ENCODE measurements around the gene DMD.

The DMD gene

DNA sequence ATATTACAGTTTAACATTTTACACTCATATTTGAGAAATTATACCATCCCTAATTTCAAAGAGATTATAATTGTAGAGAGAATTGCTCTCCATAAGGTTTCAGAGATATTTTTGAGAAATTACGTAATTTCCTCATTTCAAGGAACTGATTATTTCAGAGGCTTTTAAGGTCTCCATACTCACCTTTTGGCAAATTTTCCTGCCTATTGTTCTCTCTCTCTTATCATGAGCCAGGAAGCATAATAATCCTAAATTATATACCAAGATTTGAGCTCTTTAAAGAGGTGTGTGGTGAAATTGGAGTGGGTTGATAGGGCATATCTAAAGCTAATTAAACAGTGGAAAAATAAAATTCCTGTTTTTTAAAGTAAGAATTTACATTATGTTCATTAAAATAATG, 1890.6 kb downstream of the DMD start:
- H2AFZ ChIP-seq (ENCODE audit: low read depth, low read length), result no peak overlapping the region
- H3K9ac ChIP-seq (ENCODE audit: low read length), result peak overlapping the region; percentile 79
- H3K4me3 ChIP-seq (ENCODE audit: low read length), result peak overlapping the region; percentile 16; the same call in 1 of the 2 replicates
- H3K27ac ChIP-seq (ENCODE audit: low read length), result peak overlapping the region; percentile 94
- H3K4me1 ChIP-seq (ENCODE audit: low read length), result peaks cover 87% of the 10 kb centered on the region
- no peaks in the 10 kb centered on the region for H4K20me1 ChIP-seq (ENCODE audit: insufficient read depth, low read length)
- H3K27me3 ChIP-seq (ENCODE audit: low read depth, low read length), result no peaks in the 10 kb centered on the region
- TF ChIP-seq, protein P1, sequence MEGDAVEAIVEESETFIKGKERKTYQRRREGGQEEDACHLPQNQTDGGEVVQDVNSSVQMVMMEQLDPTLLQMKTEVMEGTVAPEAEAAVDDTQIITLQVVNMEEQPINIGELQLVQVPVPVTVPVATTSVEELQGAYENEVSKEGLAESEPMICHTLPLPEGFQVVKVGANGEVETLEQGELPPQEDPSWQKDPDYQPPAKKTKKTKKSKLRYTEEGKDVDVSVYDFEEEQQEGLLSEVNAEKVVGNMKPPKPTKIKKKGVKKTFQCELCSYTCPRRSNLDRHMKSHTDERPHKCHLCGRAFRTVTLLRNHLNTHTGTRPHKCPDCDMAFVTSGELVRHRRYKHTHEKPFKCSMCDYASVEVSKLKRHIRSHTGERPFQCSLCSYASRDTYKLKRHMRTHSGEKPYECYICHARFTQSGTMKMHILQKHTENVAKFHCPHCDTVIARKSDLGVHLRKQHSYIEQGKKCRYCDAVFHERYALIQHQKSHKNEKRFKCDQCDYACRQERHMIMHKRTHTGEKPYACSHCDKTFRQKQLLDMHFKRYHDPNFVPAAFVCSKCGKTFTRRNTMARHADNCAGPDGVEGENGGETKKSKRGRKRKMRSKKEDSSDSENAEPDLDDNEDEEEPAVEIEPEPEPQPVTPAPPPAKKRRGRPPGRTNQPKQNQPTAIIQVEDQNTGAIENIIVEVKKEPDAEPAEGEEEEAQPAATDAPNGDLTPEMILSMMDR (IDR thresholded peaks at IDR 0.05; ENCODE audit: low read depth, low read length), result no peak
- no peak for TF ChIP-seq EZH2phosphoT487 (IDR thresholded peaks at IDR 0.05; ENCODE audit: low read depth)
- H3K36me3 ChIP-seq (replicated peaks; ENCODE audit: low read depth, low read length), result no peaks in the 10 kb centered on the region
- H3K79me2 ChIP-seq (ENCODE audit: low read length), result peaks cover 22% of the 10 kb centered on the region
- peak overlapping the region; percentile 41 for H3K4me2 ChIP-seq (ENCODE audit: low read length)
- no peaks in the 10 kb centered on the region for H3K9me3 ChIP-seq (ENCODE audit: insufficient read depth, low read length)

DNA sequence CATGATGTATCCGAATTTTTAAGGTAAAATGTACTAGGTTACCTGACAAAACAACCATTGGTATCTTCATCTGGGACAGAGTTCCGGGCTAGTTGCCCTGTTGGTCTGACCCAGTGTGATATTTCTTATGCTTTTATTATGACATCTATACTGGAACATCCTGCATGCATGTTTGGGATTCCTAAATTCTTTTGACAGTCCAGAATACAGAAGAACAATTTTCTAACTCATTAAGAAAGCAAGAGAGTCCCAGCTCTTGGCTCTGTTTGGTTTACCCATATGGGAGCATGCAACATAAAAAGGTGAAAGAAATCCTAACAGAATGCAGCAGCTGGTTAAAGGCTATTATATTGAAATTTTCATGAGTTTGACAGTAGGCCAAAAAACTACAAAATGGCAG, 1891.8 kb downstream of the DMD start:
- H3K9me3 ChIP-seq (ENCODE audit: insufficient read depth, low read length), result no peaks in the 10 kb centered on the region
- no peaks in the 10 kb centered on the region for H4K20me1 ChIP-seq (ENCODE audit: insufficient read depth, low read length)
- no peak overlapping the region for H3K9ac ChIP-seq (ENCODE audit: low read length)
- H3K36me3 ChIP-seq (replicated peaks; ENCODE audit: low read depth, low read length), result no peaks in the 10 kb centered on the region
- H3K4me2 ChIP-seq (ENCODE audit: low read length), result peak overlapping the region; percentile 41; the same call in 1 of the 2 replicates
- H3K27ac ChIP-seq (ENCODE audit: low read length), result peak overlapping the region; percentile 94
- no peaks in the 10 kb centered on the region for H3K27me3 ChIP-seq (ENCODE audit: low read depth, low read length)
- no peak overlapping the region for H3K4me3 ChIP-seq (ENCODE audit: low read length)
- peaks cover 88% of the 10 kb centered on the region for H3K4me1 ChIP-seq (ENCODE audit: low read length)
- H2AFZ ChIP-seq (ENCODE audit: low read depth, low read length), result no peak overlapping the region
- TF ChIP-seq, protein P1 (IDR thresholded peaks at IDR 0.05; ENCODE audit: low read depth, low read length), result no peak
- TF ChIP-seq EZH2phosphoT487 (IDR thresholded peaks at IDR 0.05; ENCODE audit: low read depth), result no peak
- peaks cover 30% of the 10 kb centered on the region for H3K79me2 ChIP-seq (ENCODE audit: low read length)

DNA sequence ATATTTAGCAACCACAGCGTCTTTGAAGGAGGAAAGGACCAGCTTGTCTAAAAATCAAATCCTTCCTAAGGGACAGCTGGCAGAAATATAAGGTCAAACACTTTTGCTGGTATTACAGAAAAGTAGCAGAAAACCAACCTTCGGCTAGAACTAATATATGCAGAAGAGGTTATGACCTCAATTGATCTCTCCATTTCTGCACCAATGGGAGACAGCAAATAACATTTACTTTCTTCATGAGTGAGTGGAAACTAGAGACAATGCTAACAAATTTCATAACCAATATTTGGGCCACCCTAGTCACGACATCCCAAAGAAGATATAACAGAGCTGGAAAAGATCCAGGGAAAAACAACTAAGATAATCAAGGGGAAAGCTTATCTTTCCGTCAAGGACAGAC, 1892.5 kb downstream of the DMD start:
- Histone ChIP-seq H3K27me3 (ENCODE audit: low read depth, low read length) (no peaks in the 10 kb centered on the region), H3K4me3 (ENCODE audit: low read length) (no peak overlapping the region), H2AFZ (ENCODE audit: low read depth, low read length) (no peak overlapping the region), H3K27ac (ENCODE audit: low read length) (peak overlapping the region; percentile 50; the same call in 1 of the 2 replicates), H3K4me1 (ENCODE audit: low read length) (peaks cover 88% of the 10 kb centered on the region), H3K9ac (ENCODE audit: low read length) (no peak overlapping the region), H3K79me2 (ENCODE audit: low read length) (peaks cover 36% of the 10 kb centered on the region), H3K4me2 (ENCODE audit: low read length) (peak overlapping the region; percentile 43), H3K9me3 (ENCODE audit: insufficient read depth, low read length) (no peaks in the 10 kb centered on the region), H4K20me1 (ENCODE audit: insufficient read depth, low read length) (no peaks in the 10 kb centered on the region), H3K36me3 (replicated peaks; ENCODE audit: low read depth, low read length) (no peaks in the 10 kb centered on the region)
- TF ChIP-seq EZH2phosphoT487 (IDR thresholded peaks at IDR 0.05; ENCODE audit: low read depth), result no peak
- TF ChIP-seq, protein P1 (IDR thresholded peaks at IDR 0.05; ENCODE audit: low read depth, low read length), result no peak

DNA sequence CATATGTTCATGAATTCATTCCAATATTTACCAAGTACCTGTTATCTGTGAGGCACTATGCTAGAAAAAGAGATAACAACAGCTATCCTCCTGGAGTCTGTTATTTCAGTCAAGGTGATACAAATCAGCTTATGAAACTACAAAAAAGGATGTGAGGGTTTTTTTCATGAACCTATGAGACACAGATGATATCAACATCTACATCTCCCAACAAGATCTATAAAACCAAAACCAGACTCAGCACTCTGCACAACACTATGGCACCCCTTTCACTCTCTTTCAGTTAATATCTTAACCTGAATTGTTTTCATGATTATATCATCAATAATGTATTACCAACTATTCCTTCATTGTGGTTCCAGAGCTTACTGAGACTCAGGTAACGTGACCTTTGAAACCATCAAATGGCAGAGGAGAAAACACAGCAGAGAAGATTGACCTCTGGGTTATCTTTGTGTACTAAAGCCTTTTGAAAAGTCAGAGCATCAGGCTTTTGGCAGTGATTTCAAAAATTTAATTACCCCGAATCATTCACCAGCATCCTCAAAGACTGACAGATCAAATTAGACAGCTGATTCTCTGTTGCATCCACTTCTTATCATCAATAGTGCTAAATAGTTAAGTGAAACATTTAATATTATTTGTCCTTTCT, 1894.9 kb downstream of the DMD start:
- Histone ChIP-seq H3K79me2 (ENCODE audit: low read length) (peaks cover 26% of the 10 kb centered on the region), H3K27me3 (ENCODE audit: low read depth, low read length) (no peaks in the 10 kb centered on the region), H3K36me3 (replicated peaks; ENCODE audit: low read depth, low read length) (no peaks in the 10 kb centered on the region), H2AFZ (ENCODE audit: low read depth, low read length) (no peak overlapping the region), H3K9ac (ENCODE audit: low read length) (peak overlapping the region; percentile 49; the same call in 1 of the 2 replicates), H3K4me2 (ENCODE audit: low read length) (peak overlapping the region; percentile 80), H3K4me1 (ENCODE audit: low read length) (peaks cover 77% of the 10 kb centered on the region), H3K4me3 (ENCODE audit: low read length) (peak overlapping the region; percentile 9), H3K9me3 (ENCODE audit: insufficient read depth, low read length) (no peaks in the 10 kb centered on the region), H3K27ac (ENCODE audit: low read length) (peak overlapping the region; percentile 87), H4K20me1 (ENCODE audit: insufficient read depth, low read length) (no peaks in the 10 kb centered on the region)
- TF ChIP-seq, protein P1 (IDR thresholded peaks at IDR 0.05; ENCODE audit: low read depth, low read length), result no peak
- TF ChIP-seq EZH2phosphoT487 (IDR thresholded peaks at IDR 0.05; ENCODE audit: low read depth), result no peak

Measured in OCI-LY3 (cell line).